ENCODE data around the gene SEC61A1.

The SEC61A1 gene

GRCh38 chr3:128077202-128077624, 25.0 kb downstream of the SEC61A1 start:
- Mint-ChIP-seq H3K4me3 (peak overlapping the region; percentile 26 to 65 (median 52)), H3K27me3 (ENCODE audit: low read depth) (peaks cover 14% of the 10 kb centered on the region), H3K9me3 (no peaks in the 10 kb centered on the region), H3K36me3 (ENCODE audit: low read depth) (peaks cover 34% of the 10 kb centered on the region), H3K4me1 (peaks cover 9% of the 10 kb centered on the region), H3K27ac (no peak overlapping the region)
- TF ChIP-seq CTCF (IDR thresholded peaks at IDR 0.05; ENCODE audit: unreplicated experiment in 3 of 3): no peak

GRCh38 chr3:128077665-128078064, 25.4 kb downstream of the SEC61A1 start:
- Mint-ChIP-seq H3K9me3 (no peaks in the 10 kb centered on the region), H3K4me1 (peaks cover 9% of the 10 kb centered on the region), H3K27ac (no peak overlapping the region), H3K36me3 (ENCODE audit: low read depth) (peaks cover 37% of the 10 kb centered on the region), H3K4me3 (peak overlapping the region; percentile 26 to 65 (median 55)), H3K27me3 (ENCODE audit: low read depth) (peaks cover 15% of the 10 kb centered on the region)
- TF ChIP-seq CTCF (IDR thresholded peaks at IDR 0.05; ENCODE audit: unreplicated experiment in 3 of 3): no peak

GRCh38 chr3:128078322-128078721, 26.1 kb downstream of the SEC61A1 start:
- peaks cover 9% of the 10 kb centered on the region for H3K4me1 Mint-ChIP-seq
- no peaks in the 10 kb centered on the region for H3K9me3 Mint-ChIP-seq
- H3K27me3 Mint-ChIP-seq (ENCODE audit: low read depth): peaks cover 21% of the 10 kb centered on the region
- TF ChIP-seq CTCF (IDR thresholded peaks at IDR 0.05; ENCODE audit: unreplicated experiment in 3 of 3): no peak
- no peak overlapping the region for H3K27ac Mint-ChIP-seq
- H3K4me3 Mint-ChIP-seq: peak overlapping the region; percentile 60 to 65 (median 62)
- H3K36me3 Mint-ChIP-seq (ENCODE audit: low read depth): peaks cover 43% of the 10 kb centered on the region

- H3K4me1 Mint-ChIP-seq: peaks cover 9% of the 10 kb centered on the region
- peaks cover 21% of the 10 kb centered on the region for H3K27me3 Mint-ChIP-seq (ENCODE audit: low read depth)
- H3K9me3 Mint-ChIP-seq: no peaks in the 10 kb centered on the region
- no peak for TF ChIP-seq CTCF (IDR thresholded peaks at IDR 0.05; ENCODE audit: unreplicated experiment in 3 of 3)
- H3K36me3 Mint-ChIP-seq (ENCODE audit: low read depth): peaks cover 43% of the 10 kb centered on the region
- H3K4me3 Mint-ChIP-seq: no peak overlapping the region
- no peak overlapping the region for H3K27ac Mint-ChIP-seq
Observed at GRCh38 chr3:128078875-128079274, 26.6 kb downstream of the SEC61A1 start.

GRCh38 chr3:128079823-128080222, 27.6 kb downstream of the SEC61A1 start:
- H3K27ac Mint-ChIP-seq: no peak overlapping the region
- peaks cover 50% of the 10 kb centered on the region for H3K36me3 Mint-ChIP-seq (ENCODE audit: low read depth)
- peaks cover 15% of the 10 kb centered on the region for H3K4me1 Mint-ChIP-seq
- peaks cover 21% of the 10 kb centered on the region for H3K27me3 Mint-ChIP-seq (ENCODE audit: low read depth)
- no peaks in the 10 kb centered on the region for H3K9me3 Mint-ChIP-seq
- no peak overlapping the region for H3K4me3 Mint-ChIP-seq
- TF ChIP-seq CTCF (IDR thresholded peaks at IDR 0.05; ENCODE audit: unreplicated experiment in 3 of 3): no peak

GRCh38 chr3:128080323-128081080, 28.3 kb downstream of the SEC61A1 start:
- peaks cover 54% of the 10 kb centered on the region for H3K36me3 Mint-ChIP-seq (ENCODE audit: low read depth)
- no peak overlapping the region for H3K27ac Mint-ChIP-seq
- H3K4me3 Mint-ChIP-seq: no peak overlapping the region
- no peak for TF ChIP-seq CTCF (IDR thresholded peaks at IDR 0.05; ENCODE audit: unreplicated experiment in 3 of 3)
- peaks cover 8% of the 10 kb centered on the region for H3K4me1 Mint-ChIP-seq
- H3K9me3 Mint-ChIP-seq: no peaks in the 10 kb centered on the region
- peaks cover 21% of the 10 kb centered on the region for H3K27me3 Mint-ChIP-seq (ENCODE audit: low read depth)

Data from nephron (organoid).